NB4 (cell line): ENCODE results near the gene AGT.
"Not testable (repeated sequence)": the region's sequence is repeated elsewhere in the genome, so short reads cannot be mapped to it uniquely, and the experiment has no call there.

Experiments used
- DNase-seq: peaks from one replicate; pipeline ENCODE4 v3.0.0; 2010; ENCODE audit warnings: low read depth
- H3K4me3 ChIP-seq: one replicate; pipeline ENCODE4 v1.5.1; 2011; ENCODE audit warnings: mild to moderate bottlenecking, low read depth, low read length, moderate library complexity
- MAX ChIP-seq: IDR thresholded peaks from 2 replicates; pipeline ENCODE4 v1.6.1; 2011; ENCODE audit warnings: low read depth, low read length
- MYC ChIP-seq: IDR thresholded peaks from 2 replicates; pipeline ENCODE4 v1.6.1; 2011; ENCODE audit warnings: low read depth, low read length
- POLR2A ChIP-seq: IDR thresholded peaks from 2 replicates; pipeline ENCODE4 v1.6.1; 2011; ENCODE audit warnings: mild to moderate bottlenecking; ENCODE audit not compliant: insufficient read length; ENCODE audit errors: extremely low read depth
- TF ChIP-seq, protein P1 (sequence below): IDR thresholded peaks from one replicate; pipeline ENCODE4 v1.5.1; 2012; ENCODE audit warnings: low read depth, low read length

AGT gene

DNA sequence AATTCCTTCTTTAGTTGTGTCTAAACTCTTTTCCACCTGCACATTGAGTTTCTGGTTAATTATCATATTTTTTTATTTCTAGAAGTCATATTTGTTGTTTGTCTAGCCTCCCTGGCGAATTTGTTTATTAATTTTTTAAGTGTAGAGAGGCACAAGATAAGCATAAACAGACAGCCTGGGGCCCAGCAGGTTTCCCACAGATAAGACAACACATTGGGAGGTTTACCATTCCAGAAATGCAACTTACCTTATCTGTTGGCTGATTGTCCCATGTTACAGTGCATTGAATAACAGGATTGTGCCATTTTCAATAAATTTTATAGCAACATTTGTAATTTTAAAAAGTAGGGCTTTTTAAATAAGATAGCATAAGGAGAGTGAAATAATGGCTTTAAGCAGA lies 36.7 kb downstream of the AGT start:
- DNase-seq: no peak
- TF ChIP-seq, protein P1, sequence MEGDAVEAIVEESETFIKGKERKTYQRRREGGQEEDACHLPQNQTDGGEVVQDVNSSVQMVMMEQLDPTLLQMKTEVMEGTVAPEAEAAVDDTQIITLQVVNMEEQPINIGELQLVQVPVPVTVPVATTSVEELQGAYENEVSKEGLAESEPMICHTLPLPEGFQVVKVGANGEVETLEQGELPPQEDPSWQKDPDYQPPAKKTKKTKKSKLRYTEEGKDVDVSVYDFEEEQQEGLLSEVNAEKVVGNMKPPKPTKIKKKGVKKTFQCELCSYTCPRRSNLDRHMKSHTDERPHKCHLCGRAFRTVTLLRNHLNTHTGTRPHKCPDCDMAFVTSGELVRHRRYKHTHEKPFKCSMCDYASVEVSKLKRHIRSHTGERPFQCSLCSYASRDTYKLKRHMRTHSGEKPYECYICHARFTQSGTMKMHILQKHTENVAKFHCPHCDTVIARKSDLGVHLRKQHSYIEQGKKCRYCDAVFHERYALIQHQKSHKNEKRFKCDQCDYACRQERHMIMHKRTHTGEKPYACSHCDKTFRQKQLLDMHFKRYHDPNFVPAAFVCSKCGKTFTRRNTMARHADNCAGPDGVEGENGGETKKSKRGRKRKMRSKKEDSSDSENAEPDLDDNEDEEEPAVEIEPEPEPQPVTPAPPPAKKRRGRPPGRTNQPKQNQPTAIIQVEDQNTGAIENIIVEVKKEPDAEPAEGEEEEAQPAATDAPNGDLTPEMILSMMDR: no peak
- TF ChIP-seq MYC (no peak), POLR2A (no peak), MAX (no peak)
- H3K4me3 ChIP-seq: no peak overlapping the region

- H3K4me3 ChIP-seq: no peak overlapping the region
- DNase-seq: no peak
- no peak for TF ChIP-seq MYC
- no peak for TF ChIP-seq POLR2A
- TF ChIP-seq, protein P1: no peak
- no peak for TF ChIP-seq MAX
Observed at GRCh38 chr1:230674581-230674980, 39.3 kb downstream of the AGT start.

GRCh38 chr1:230669543-230669942 lies 44.4 kb downstream of the AGT start:
- no peak for DNase-seq
- no peak for TF ChIP-seq MYC
- no peak for TF ChIP-seq MAX
- TF ChIP-seq, protein P1: no peak
- no peak overlapping the region for H3K4me3 ChIP-seq

DNA sequence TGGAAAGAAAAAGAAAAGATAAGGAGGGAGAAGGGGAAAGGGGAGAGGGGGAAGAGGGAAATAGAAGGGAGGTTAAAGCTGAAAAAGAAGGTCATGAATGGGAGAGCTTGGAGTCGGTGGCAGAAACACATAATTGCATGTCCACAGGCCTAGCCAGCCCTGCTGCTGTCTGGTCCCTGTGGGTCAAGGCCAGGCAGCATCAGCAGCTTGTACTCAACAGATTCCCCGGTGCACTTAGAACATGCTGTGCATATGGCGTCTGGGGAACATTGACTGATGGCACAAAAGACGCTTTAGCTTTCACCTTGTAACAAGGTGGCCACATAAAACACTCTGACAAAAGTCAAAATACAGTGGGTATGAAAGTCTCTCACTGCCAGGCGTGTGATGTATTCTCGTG lies 45.7 kb downstream of the AGT start:
- no peak for DNase-seq
- TF ChIP-seq MYC (no peak), POLR2A (no peak), MAX (no peak)
- TF ChIP-seq, protein P1: no peak
- H3K4me3 ChIP-seq: no peak overlapping the region

DNA sequence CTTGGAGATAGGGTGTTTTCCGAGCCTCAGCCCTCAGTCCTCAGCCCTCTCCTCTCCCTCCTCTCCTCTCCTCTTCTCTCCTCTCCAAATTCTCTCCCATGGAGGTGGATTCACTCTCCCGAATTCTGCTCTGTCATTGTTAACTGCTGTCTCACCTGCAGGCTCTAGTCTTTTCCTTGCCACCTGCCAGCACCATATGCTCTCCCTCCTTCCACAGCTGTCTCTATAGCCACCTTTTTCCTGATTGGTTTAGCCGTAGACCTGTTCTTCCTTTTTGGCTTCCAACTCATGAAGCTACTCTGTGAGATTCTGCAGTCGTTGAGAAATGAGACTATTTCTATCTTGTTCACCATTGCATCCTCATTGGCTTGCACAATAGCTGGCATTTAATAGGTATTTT lies 51.9 kb downstream of the AGT start:
- TF ChIP-seq MAX (no peak), POLR2A (no peak), MYC (no peak)
- TF ChIP-seq, protein P1: no peak
- no peak overlapping the region for H3K4me3 ChIP-seq
- DNase-seq: no peak

DNA sequence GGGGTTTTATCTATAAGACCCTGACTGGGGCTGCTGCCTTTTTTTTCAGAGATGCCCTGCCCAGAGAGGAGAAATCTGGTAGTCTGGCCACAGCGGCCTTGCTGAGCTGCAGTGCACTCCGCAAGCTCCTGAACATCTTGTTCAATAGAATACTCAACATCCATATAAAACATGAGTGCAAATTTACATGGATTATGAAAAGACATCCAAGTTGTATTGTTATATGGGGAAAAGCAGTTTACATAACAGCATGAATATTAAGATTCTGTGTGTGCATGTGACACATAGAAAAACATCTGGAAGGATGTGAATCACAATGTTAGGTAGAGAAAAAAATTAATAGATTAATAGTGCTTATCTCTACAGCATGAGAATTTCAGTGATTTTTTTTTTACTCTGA lies 55.2 kb downstream of the AGT start:
- no peak for TF ChIP-seq POLR2A
- no peak for TF ChIP-seq MYC
- no peak for TF ChIP-seq MAX
- H3K4me3 ChIP-seq: no peak overlapping the region
- no peak for DNase-seq

DNA sequence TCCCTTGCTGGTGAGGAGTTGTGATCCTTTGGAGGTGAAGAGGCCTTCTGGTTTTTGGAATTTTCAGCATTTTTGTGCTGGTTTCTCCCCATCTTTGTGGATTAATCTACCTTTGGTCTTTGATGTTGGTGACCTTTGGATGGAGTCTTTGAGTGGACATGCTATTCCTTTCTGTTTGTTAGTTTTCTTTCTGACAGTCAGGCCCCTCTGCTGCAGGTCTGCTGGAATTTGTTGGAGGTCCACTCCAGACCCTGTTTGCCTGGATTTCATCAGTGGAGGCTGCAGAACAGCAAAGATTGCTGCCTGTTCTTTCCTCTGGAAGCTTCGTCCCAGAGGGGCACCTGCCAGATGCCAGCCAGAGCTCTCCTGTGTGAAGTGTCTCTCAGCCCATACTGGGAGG lies 55.8 kb downstream of the AGT start:
- not testable (repeated sequence) for H3K4me3 ChIP-seq, DNase-seq

DNA sequence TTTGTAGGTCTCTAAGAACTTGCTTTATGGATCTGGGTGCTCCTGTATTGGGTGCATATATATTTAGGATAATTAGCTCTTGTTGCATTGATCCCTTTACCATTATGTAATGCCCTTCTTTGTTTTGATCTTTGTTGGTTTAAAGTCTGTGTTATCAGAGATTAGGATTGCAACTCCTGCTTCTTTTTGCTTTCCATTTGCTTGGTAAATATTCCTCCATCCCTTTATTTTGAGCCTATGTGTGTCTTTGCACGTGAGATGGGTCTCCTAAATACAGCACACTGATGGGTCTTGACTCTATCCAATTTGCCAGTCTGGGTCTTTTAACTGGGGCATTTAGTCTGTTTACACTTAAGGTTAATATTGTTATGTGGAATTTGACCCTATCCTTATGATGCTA lies 57.2 kb downstream of the AGT start:
- not testable (repeated sequence) for DNase-seq, H3K4me3 ChIP-seq
